Measurements from ENCODE around the gene FAM227A. TPM values are rescaled to one million over a fixed set of nuclear protein-coding genes. Genes with fewer than 3 reads are reported as not detected.

Gene FAM227A
- total RNA-seq, 3 donors from 2014 or later (not counting 1 experiment from before 2014, with no cell fraction given) = 0.07 to 0.29 (median 0.28) TPM

DNA sequence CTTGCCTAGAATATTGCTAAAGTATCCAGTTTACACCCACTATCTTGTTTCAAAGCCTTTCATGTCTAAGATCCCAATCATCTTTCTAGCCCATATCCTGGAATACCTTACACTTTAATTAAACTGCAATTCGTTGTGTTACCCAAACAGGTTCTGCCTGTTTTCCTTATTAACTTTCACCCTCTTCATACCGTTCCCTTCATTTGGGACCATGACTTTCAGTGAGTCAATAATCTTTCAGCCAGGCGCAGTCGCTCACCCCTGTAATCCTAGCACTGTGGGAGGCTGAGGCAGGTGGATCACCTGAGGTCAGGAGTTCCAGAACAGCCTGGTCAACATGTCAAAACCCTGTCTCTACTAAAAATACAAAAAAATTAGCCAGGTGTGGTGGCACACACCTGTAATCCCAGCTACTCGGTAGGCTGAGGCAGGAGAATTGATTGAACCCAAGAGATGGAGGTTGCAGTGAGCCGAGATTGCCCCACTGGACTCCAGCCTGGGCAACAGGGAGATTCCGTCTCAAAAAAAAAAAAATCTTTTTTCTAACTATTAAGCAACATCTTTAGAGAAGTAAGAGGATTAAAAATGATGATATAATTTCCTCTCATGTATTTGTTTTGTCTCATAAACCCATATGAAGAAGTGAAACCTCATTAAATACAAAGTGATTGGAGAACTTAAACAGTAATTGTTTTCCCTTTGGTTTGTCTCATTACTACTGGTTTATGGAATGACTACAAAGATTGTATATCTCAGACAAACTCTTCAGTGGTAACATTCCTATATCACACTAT lies 106.9 kb downstream of the FAM227A start:
- Histone ChIP-seq H3K27ac (ENCODE audit: low read length) (no peak overlapping the region), H3K27me3 (ENCODE audit: control insufficient read depth, insufficient read depth, low read length) (no peaks in the 10 kb centered on the region), H3K36me3 (ENCODE audit: control insufficient read depth, insufficient read depth, low read length) (no peaks in the 10 kb centered on the region), H3K4me3 (ENCODE audit: low read length) (no peak overlapping the region), H3K9me3 (ENCODE audit: control insufficient read depth, insufficient read depth, low read length) (peaks cover 2% of the 10 kb centered on the region), H3K4me1 (ENCODE audit: control insufficient read depth, insufficient read depth, low read length) (peaks cover 4% of the 10 kb centered on the region)
- no peak for DNase-seq
- ATAC-seq = no peak
- H3K9me3 Mint-ChIP-seq = peaks cover under 1 to 1% of the 10 kb centered on the region in 2 donors
- no peaks in the 10 kb centered on the region for H3K4me1 Mint-ChIP-seq
- 96% methylated on average over 5 of the region's 7 CpGs for WGBS (ENCODE audit: insufficient coverage)
- no peak overlapping the region for H3K27ac Mint-ChIP-seq
- no peak overlapping the region for H3K4me3 Mint-ChIP-seq
- H3K36me3 Mint-ChIP-seq = no peaks in the 10 kb centered on the region
- TF ChIP-seq, protein P1, sequence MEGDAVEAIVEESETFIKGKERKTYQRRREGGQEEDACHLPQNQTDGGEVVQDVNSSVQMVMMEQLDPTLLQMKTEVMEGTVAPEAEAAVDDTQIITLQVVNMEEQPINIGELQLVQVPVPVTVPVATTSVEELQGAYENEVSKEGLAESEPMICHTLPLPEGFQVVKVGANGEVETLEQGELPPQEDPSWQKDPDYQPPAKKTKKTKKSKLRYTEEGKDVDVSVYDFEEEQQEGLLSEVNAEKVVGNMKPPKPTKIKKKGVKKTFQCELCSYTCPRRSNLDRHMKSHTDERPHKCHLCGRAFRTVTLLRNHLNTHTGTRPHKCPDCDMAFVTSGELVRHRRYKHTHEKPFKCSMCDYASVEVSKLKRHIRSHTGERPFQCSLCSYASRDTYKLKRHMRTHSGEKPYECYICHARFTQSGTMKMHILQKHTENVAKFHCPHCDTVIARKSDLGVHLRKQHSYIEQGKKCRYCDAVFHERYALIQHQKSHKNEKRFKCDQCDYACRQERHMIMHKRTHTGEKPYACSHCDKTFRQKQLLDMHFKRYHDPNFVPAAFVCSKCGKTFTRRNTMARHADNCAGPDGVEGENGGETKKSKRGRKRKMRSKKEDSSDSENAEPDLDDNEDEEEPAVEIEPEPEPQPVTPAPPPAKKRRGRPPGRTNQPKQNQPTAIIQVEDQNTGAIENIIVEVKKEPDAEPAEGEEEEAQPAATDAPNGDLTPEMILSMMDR (IDR thresholded peaks at IDR 0.05) = no peak
- intact Hi-C loops (cut with micrococcal nuclease) = no loop called here
- H3K27me3 Mint-ChIP-seq (ENCODE audit: low read depth in 2 of 2) = no peaks in the 10 kb centered on the region

DNA sequence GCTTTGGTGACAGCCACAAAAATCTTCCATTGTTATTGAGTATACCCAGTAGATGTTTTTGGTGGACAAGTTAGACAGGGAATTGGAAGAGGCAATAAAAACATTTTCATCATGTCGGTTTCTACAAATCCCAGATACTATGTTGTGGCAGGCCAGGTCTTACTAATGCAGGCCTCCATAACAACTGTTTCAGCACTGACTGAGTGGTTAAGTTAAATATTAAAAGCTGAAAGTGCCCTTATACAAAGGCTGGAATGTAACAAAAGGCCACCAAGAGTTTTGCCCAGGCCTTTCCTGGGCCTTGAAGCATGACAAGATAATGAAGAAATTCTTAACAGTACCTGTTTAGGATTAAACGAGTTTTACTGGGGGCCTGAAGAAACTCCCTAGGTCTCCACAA lies 115.5 kb downstream of the FAM227A start:
- DNase-seq (no peak), ATAC-seq (no peak)
- no peaks in the 10 kb centered on the region for H3K27me3 ChIP-seq (ENCODE audit: control insufficient read depth, insufficient read depth, low read length)
- intact Hi-C loops (cut with micrococcal nuclease) = no loop called here
- TF ChIP-seq, protein P1 (IDR thresholded peaks at IDR 0.05) = no peak
- Mint-ChIP-seq H3K27ac (no peak overlapping the region), H3K4me3 (no peak overlapping the region), H3K9me3 (peaks cover 4 to 5% of the 10 kb centered on the region in 2 donors), H3K36me3 (no peaks in the 10 kb centered on the region), H3K27me3 (ENCODE audit: low read depth in 2 of 2) (no peaks in the 10 kb centered on the region), H3K4me1 (no peaks in the 10 kb centered on the region)
- no peak overlapping the region for H3K4me3 ChIP-seq (ENCODE audit: low read length)
- H3K9me3 ChIP-seq (ENCODE audit: control insufficient read depth, insufficient read depth, low read length) = peaks cover 7% of the 10 kb centered on the region
- no peak overlapping the region for H3K27ac ChIP-seq (ENCODE audit: low read length)
- H3K4me1 ChIP-seq (ENCODE audit: control insufficient read depth, insufficient read depth, low read length) = no peaks in the 10 kb centered on the region
- no peaks in the 10 kb centered on the region for H3K36me3 ChIP-seq (ENCODE audit: control insufficient read depth, insufficient read depth, low read length)
- 80% methylated on average over 2 of the region's 2 CpGs for WGBS (ENCODE audit: insufficient coverage)

DNA sequence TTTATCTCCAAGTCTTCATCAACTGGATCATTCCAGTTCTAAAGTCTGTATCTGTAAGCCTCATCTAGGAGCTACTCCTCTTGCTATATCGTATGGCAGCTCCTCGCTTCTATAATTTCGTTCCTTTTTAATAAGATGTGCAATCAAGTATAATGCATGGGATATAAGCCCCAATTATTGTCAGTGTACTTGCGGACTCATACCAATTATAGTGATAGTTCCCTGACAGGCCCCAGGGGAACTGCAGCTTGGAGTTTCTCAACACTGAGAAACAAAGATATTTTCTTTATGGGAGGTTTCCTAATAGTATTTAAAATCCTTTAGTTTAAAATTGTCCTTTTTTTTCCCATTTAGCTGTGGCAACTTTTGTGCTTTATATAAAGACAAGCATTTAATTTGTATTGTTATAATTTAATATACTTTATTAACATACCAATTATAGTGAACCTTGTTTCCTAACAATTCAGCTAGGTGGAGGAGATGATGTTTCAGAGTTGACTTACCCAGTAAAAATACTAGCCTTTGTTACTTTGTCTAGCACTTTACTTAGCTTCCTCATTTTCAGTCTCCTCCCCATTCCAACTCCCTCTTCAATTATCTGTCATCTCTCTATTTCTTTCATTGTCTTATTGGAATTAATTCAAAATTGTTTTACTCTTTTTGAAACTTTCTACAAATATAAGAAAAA lies 124.8 kb downstream of the FAM227A start:
- no peak for DNase-seq
- H3K36me3 ChIP-seq (ENCODE audit: control insufficient read depth, insufficient read depth, low read length) = no peaks in the 10 kb centered on the region
- Mint-ChIP-seq H3K36me3 (no peaks in the 10 kb centered on the region), H3K27ac (peak overlapping the region in 1 of 2 donors; percentile 67), H3K27me3 (ENCODE audit: low read depth in 2 of 2) (no peaks in the 10 kb centered on the region), H3K9me3 (no peaks in the 10 kb centered on the region), H3K4me1 (peaks cover 0 to 6% of the 10 kb centered on the region in 2 donors), H3K4me3 (no peak overlapping the region)
- WGBS (ENCODE audit: insufficient coverage) = 96% methylated on average over 4 of the region's 4 CpGs
- intact Hi-C loops (cut with micrococcal nuclease) = no loop called here
- no peak overlapping the region for H3K4me3 ChIP-seq (ENCODE audit: low read length)
- ATAC-seq = no peak
- H3K4me1 ChIP-seq (ENCODE audit: control insufficient read depth, insufficient read depth, low read length) = no peaks in the 10 kb centered on the region
- TF ChIP-seq, protein P1 (IDR thresholded peaks at IDR 0.05) = no peak
- H3K27me3 ChIP-seq (ENCODE audit: control insufficient read depth, insufficient read depth, low read length) = no peaks in the 10 kb centered on the region
- no peak overlapping the region for H3K27ac ChIP-seq (ENCODE audit: low read length)
- H3K9me3 ChIP-seq (ENCODE audit: control insufficient read depth, insufficient read depth, low read length) = no peaks in the 10 kb centered on the region

Other genes with a start within 250 kb of the FAM227A start
- gene KCNJ4, start 201.2 kb downstream of the FAM227A start, total RNA-seq = not detected
- under 1 TPM in 1 of 3 donors, not detected in 2; 0.25 TPM for gene KDELR3, start 188.3 kb downstream of the FAM227A start, total RNA-seq
- 100 to 1,000 TPM; 571 to 752 (median 578) TPM for gene DDX17, start 150.1 kb downstream of the FAM227A start, total RNA-seq
- 1 to 10 TPM in 1 of 3 donors, under 1 TPM in 2; 0.31 to 1.7 (median 0.63) TPM for gene DMC1, start 86.2 kb downstream of the FAM227A start, total RNA-seq
- 10 to 100 TPM in 2 of 3 donors, 1 to 10 TPM in 1; 8.2 to 10.9 (median 10.8) TPM for gene CBY1, start 246 bp upstream of the FAM227A start, total RNA-seq
- 10 to 100 TPM; 45.9 to 50.6 (median 47.5) TPM for gene TOMM22, start 25.6 kb upstream of the FAM227A start, total RNA-seq
- gene JOSD1, start 44.6 kb upstream of the FAM227A start, total RNA-seq = 100 to 1,000 TPM; 123 to 165 (median 128) TPM
- 100 to 1,000 TPM; 236 to 259 (median 249) TPM for gene GTPBP1, start 49.6 kb upstream of the FAM227A start, total RNA-seq
- 1,000 to 10,000 TPM in 1 of 3 donors, 100 to 1,000 TPM in 2; 882 to 1,056 (median 886) TPM for gene SUN2, start 99.6 kb upstream of the FAM227A start, total RNA-seq
- 1 to 10 TPM; 5.4 to 9.8 (median 6.2) TPM for gene DNAL4, start 137.8 kb upstream of the FAM227A start, total RNA-seq
- 1 to 10 TPM; 4.8 to 8.2 (median 6.1) TPM for gene NPTXR, start 187.6 kb upstream of the FAM227A start, total RNA-seq
- 10 to 100 TPM; 68.0 to 81.5 (median 75.7) TPM for gene CBX6, start 215.8 kb upstream of the FAM227A start, total RNA-seq